ENCODE measurements around the gene ROR2. TPM values are rescaled to one million over a fixed set of nuclear protein-coding genes. Genes with fewer than 3 reads are reported as not detected.
"Not testable (repeated sequence)": the region's sequence is repeated elsewhere in the genome, so short reads cannot be mapped to it uniquely, and the experiment has no call there.

Gene ROR2
- total and polyA plus RNA-seq, 4 donors = 1.6 to 5.8 TPM; not detected in 2

DNA sequence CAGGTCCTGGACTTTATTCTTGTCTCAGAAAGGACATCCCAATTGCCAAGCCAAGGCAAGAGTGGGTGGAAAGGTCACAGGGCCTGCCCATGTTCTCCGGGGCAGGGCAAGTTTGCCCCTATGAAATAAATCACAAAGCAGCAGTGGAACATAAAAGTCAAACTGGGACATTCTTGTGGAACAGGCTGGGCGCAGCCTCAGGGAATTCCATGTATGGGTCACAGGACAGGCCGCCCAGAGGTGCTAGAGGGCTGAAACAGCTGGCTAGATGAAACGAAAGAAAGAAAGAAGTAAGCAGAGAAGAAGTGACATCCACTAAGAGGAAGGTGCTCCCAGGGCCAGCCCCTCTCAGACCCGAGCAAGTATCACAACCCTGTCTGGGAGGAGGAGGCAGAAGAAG is 307.3 kb downstream of the ROR2 start:
- no peak for ATAC-seq (ENCODE audit: low FRiP score)
- intact Hi-C loops (cut with DNase I) = no loop called here
- DNase-seq = no peak
- WGBS, 2 donors = 79 to 89% methylated on average over 5 of the region's 5 CpGs
- Histone ChIP-seq H3K4me3 (ENCODE audit: low read length in 2 of 2) (no peak overlapping the region), H3K36me3 (ENCODE audit: control insufficient read depth in 1 of 2, insufficient read depth in 2 of 2, low read length in 1 of 2) (no peaks in the 10 kb centered on the region), H3K27ac (ENCODE audit: low read depth in 1 of 2, low read length in 2 of 2) (no peak overlapping the region), H3K9me3 (ENCODE audit: control insufficient read depth, low read length) (peaks cover 7% of the 10 kb centered on the region), H3K4me1 (ENCODE audit: control insufficient read depth in 1 of 2, insufficient read depth in 2 of 2, low read length in 2 of 2) (no peaks in the 10 kb centered on the region), H3K27me3 (ENCODE audit: control insufficient read depth in 1 of 2, insufficient read depth in 2 of 2, low read length in 1 of 2) (no peaks in the 10 kb centered on the region)

DNA sequence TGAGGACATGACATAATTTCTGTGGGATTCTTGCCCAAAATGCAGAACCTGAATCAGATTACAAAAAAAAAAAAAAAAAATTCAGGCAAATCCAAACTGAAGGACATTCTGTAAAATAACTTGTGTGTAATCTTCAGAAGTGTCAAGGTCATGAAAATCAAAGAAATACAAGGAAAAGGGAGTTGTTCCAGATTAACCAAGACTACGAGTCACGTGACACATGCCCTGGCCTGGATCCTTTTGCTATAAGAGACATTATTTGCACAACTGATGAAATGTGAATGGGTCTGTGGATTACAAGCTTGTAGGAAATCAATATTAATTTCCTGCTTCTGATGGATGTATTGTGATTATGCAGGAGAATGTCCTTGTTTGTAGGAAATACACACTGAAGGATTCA is 309.6 kb downstream of the ROR2 start:
- Histone ChIP-seq H3K27ac (ENCODE audit: low read depth in 1 of 2, low read length in 2 of 2) (no peak overlapping the region), H3K4me1 (ENCODE audit: control insufficient read depth in 1 of 2, insufficient read depth in 2 of 2, low read length in 2 of 2) (no peaks in the 10 kb centered on the region), H3K4me3 (ENCODE audit: low read length in 2 of 2) (no peak overlapping the region), H3K36me3 (ENCODE audit: control insufficient read depth in 1 of 2, insufficient read depth in 2 of 2, low read length in 1 of 2) (no peaks in the 10 kb centered on the region), H3K27me3 (ENCODE audit: control insufficient read depth in 1 of 2, insufficient read depth in 2 of 2, low read length in 1 of 2) (no peaks in the 10 kb centered on the region), H3K9me3 (ENCODE audit: control insufficient read depth, low read length) (peaks cover 9% of the 10 kb centered on the region)
- intact Hi-C loops (cut with DNase I) = no loop called here
- ATAC-seq (ENCODE audit: low FRiP score) (no peak), DNase-seq (no peak)
- WGBS, 2 donors = 63 to 91% methylated on average over 2 of the region's 2 CpGs

GRCh38 chr9:91639054-91639453 is 311.0 kb downstream of the ROR2 start:
- no peak overlapping the region for H3K27ac ChIP-seq (ENCODE audit: low read depth in 1 of 2, low read length in 2 of 2)
- H3K36me3 ChIP-seq (ENCODE audit: control insufficient read depth in 1 of 2, insufficient read depth in 2 of 2, low read length in 1 of 2) = no peaks in the 10 kb centered on the region
- intact Hi-C loops (cut with DNase I) = no loop called here
- ATAC-seq (ENCODE audit: low FRiP score) (no peak), DNase-seq (no peak)
- no peaks in the 10 kb centered on the region for H3K4me1 ChIP-seq (ENCODE audit: control insufficient read depth in 1 of 2, insufficient read depth in 2 of 2, low read length in 2 of 2)
- 91 to 93% methylated on average over 1 of the region's 1 CpG for WGBS, 2 donors
- no peak overlapping the region for H3K4me3 ChIP-seq (ENCODE audit: low read length in 2 of 2)
- H3K9me3 ChIP-seq (ENCODE audit: control insufficient read depth, low read length) = peaks cover 9% of the 10 kb centered on the region
- no peaks in the 10 kb centered on the region for H3K27me3 ChIP-seq (ENCODE audit: control insufficient read depth in 1 of 2, insufficient read depth in 2 of 2, low read length in 1 of 2)

GRCh38 chr9:91634832-91635231 is 315.2 kb downstream of the ROR2 start:
- H3K4me3 ChIP-seq (ENCODE audit: low read length in 2 of 2); ATAC-seq (ENCODE audit: low FRiP score); intact Hi-C loops (cut with DNase I); H3K36me3 ChIP-seq (ENCODE audit: control insufficient read depth in 1 of 2, insufficient read depth in 2 of 2, low read length in 1 of 2); H3K9me3 ChIP-seq (ENCODE audit: control insufficient read depth, low read length); H3K27me3 ChIP-seq (ENCODE audit: control insufficient read depth in 1 of 2, insufficient read depth in 2 of 2, low read length in 1 of 2); DNase-seq; H3K4me1 ChIP-seq (ENCODE audit: control insufficient read depth in 1 of 2, insufficient read depth in 2 of 2, low read length in 2 of 2); H3K27ac ChIP-seq (ENCODE audit: low read depth in 1 of 2, low read length in 2 of 2): not testable (repeated sequence)
- 89 to 100% methylated on average over 6 to 7 of the region's 7 CpGs for WGBS, 2 donors

- DNase-seq = no peak
- H3K27me3 ChIP-seq (ENCODE audit: control insufficient read depth in 1 of 2, insufficient read depth in 2 of 2, low read length in 1 of 2) = peaks cover 0 to 2% of the 10 kb centered on the region in 2 donors
- ATAC-seq (ENCODE audit: low FRiP score) = no peak
- no peaks in the 10 kb centered on the region for H3K4me1 ChIP-seq (ENCODE audit: control insufficient read depth in 1 of 2, insufficient read depth in 2 of 2, low read length in 2 of 2)
- no peak overlapping the region for H3K27ac ChIP-seq (ENCODE audit: low read depth in 1 of 2, low read length in 2 of 2)
- H3K9me3 ChIP-seq (ENCODE audit: control insufficient read depth, low read length) = no peaks in the 10 kb centered on the region
- intact Hi-C loops (cut with DNase I) = no loop called here
- H3K36me3 ChIP-seq (ENCODE audit: control insufficient read depth in 1 of 2, insufficient read depth in 2 of 2, low read length in 1 of 2) = no peaks in the 10 kb centered on the region
- no peak overlapping the region for H3K4me3 ChIP-seq (ENCODE audit: low read length in 2 of 2)
Observed at GRCh38 chr9:91629718-91630117, 320.3 kb downstream of the ROR2 start.

DNA sequence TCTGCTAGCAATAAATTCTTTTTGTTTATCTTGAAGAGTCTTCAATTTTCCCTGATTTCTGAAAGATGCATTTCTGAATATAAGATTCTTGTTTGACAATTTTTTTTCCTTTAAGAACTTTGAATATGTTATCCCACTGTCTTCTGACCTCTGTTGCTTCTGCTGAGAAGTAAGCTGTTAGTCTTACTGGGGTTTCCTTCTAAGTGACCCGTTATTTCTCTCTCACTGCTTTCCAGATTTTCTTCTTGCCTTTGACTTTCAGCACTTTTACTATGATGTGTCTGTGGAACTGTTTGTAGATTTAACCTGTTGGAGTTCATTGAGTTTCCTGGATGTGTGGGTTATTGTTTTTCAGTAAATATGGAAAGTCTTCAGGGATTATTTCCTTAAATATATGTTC is 321.1 kb downstream of the ROR2 start:
- H3K9me3 ChIP-seq (ENCODE audit: control insufficient read depth, low read length) = no peaks in the 10 kb centered on the region
- WGBS, 2 donors = 95 to 100% methylated on average over 1 of the region's 1 CpG
- H3K36me3 ChIP-seq (ENCODE audit: control insufficient read depth in 1 of 2, insufficient read depth in 2 of 2, low read length in 1 of 2) = no peaks in the 10 kb centered on the region

DNA sequence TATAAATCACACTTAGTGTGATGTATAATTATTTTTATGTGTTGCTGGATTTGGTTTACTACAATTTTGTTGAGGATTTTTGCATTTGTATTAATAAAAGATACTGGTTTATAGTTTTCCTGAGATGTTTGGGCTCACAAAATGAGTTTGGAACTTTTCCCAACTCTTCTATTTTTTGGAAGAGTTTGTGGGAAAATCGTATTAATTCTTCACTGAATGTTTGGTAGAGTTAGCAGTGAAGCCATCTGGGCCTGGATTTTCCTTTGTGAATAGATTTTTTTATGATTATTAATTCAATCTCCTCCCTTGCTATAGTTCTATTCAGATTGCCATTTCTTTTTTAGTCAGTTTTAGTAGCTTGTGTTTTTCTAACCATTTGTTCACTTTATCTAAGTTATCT is 324.7 kb downstream of the ROR2 start:
- ATAC-seq (ENCODE audit: low FRiP score) (no peak), DNase-seq (no peak)
- intact Hi-C loops (cut with DNase I) = no loop called here
- no peaks in the 10 kb centered on the region for H3K36me3 ChIP-seq (ENCODE audit: control insufficient read depth in 1 of 2, insufficient read depth in 2 of 2, low read length in 1 of 2)
- H3K27ac ChIP-seq (ENCODE audit: low read depth in 1 of 2, low read length in 2 of 2) = no peak overlapping the region
- no peaks in the 10 kb centered on the region for H3K4me1 ChIP-seq (ENCODE audit: control insufficient read depth in 1 of 2, insufficient read depth in 2 of 2, low read length in 2 of 2)
- no peaks in the 10 kb centered on the region for H3K27me3 ChIP-seq (ENCODE audit: control insufficient read depth in 1 of 2, insufficient read depth in 2 of 2, low read length in 1 of 2)
- H3K4me3 ChIP-seq (ENCODE audit: low read length in 2 of 2) = no peak overlapping the region
- 13 to 15% methylated on average over 1 of the region's 1 CpG for WGBS, 2 donors
- H3K9me3 ChIP-seq (ENCODE audit: control insufficient read depth, low read length) = no peaks in the 10 kb centered on the region

More for the DNA sequence above, 321.1 kb downstream of the ROR2 start:
- ATAC-seq (ENCODE audit: low FRiP score) (no peak), DNase-seq (no peak)
- no peak overlapping the region for H3K27ac ChIP-seq (ENCODE audit: low read depth in 1 of 2, low read length in 2 of 2)
- intact Hi-C loops (cut with DNase I) = no loop called here
- no peaks in the 10 kb centered on the region for H3K4me1 ChIP-seq (ENCODE audit: control insufficient read depth in 1 of 2, insufficient read depth in 2 of 2, low read length in 2 of 2)
- no peak overlapping the region for H3K4me3 ChIP-seq (ENCODE audit: low read length in 2 of 2)
- peaks cover 0 to 2% of the 10 kb centered on the region in 2 donors for H3K27me3 ChIP-seq (ENCODE audit: control insufficient read depth in 1 of 2, insufficient read depth in 2 of 2, low read length in 1 of 2)

GRCh38 chr9:91623004-91623403 is 327.0 kb downstream of the ROR2 start:
- Histone ChIP-seq H3K27me3 (ENCODE audit: control insufficient read depth in 1 of 2, insufficient read depth in 2 of 2, low read length in 1 of 2) (no peaks in the 10 kb centered on the region), H3K4me1 (ENCODE audit: control insufficient read depth in 1 of 2, insufficient read depth in 2 of 2, low read length in 2 of 2) (no peaks in the 10 kb centered on the region), H3K4me3 (ENCODE audit: low read length in 2 of 2) (no peak overlapping the region), H3K27ac (ENCODE audit: low read depth in 1 of 2, low read length in 2 of 2) (no peak overlapping the region), H3K36me3 (ENCODE audit: control insufficient read depth in 1 of 2, insufficient read depth in 2 of 2, low read length in 1 of 2) (no peaks in the 10 kb centered on the region), H3K9me3 (ENCODE audit: control insufficient read depth, low read length) (no peaks in the 10 kb centered on the region)
- intact Hi-C loops (cut with DNase I) = no loop called here
- ATAC-seq (ENCODE audit: low FRiP score) = no peak
- DNase-seq = no peak

DNA sequence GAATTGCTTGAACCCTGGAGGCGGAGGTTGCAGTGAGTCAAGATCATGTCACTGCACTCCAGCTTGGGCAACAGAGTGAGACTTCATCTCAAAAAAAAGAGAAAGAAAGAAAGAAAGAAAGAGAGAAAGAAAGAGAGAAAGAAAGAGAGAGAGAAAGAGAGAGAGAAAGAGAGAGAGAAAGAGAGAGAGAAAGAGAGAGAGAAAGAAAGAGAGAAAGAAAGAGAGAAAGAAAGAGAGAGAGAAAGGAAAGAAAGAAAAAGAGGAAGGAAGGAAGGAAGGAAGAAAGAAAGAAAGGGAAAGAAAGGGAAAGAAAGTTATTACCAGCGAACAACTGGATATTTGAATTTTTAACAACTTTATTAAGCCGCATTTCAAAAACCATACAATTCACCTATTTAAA is 327.9 kb downstream of the ROR2 start:
- H3K4me1 ChIP-seq (ENCODE audit: control insufficient read depth in 1 of 2, insufficient read depth in 2 of 2, low read length in 2 of 2); H3K9me3 ChIP-seq (ENCODE audit: control insufficient read depth, low read length); DNase-seq; H3K4me3 ChIP-seq (ENCODE audit: low read length in 2 of 2); H3K27ac ChIP-seq (ENCODE audit: low read depth in 1 of 2, low read length in 2 of 2); H3K36me3 ChIP-seq (ENCODE audit: control insufficient read depth in 1 of 2, insufficient read depth in 2 of 2, low read length in 1 of 2); H3K27me3 ChIP-seq (ENCODE audit: control insufficient read depth in 1 of 2, insufficient read depth in 2 of 2, low read length in 1 of 2); ATAC-seq (ENCODE audit: low FRiP score); intact Hi-C loops (cut with DNase I): not testable (repeated sequence)
- WGBS, 2 donors = 95 to 97% methylated on average over 3 of the region's 3 CpGs

All from aorta (tissue), 5 donors.